C4-2B (cell line): ENCODE measurements around the gene OR7C1.

Experiments
- ZFX ChIP-seq: fragments of 450-650 bp; IDR thresholded peaks from 2 replicates; pipeline ENCODE4 v1.6.1; 2017
- TF ChIP-seq, protein P1 (sequence below): fragments of 450-650 bp; conservative IDR thresholded peaks from 2 replicates; pipeline ENCODE4 v1.5.1; 2017; ENCODE audit warnings: mild to moderate bottlenecking

DNA sequence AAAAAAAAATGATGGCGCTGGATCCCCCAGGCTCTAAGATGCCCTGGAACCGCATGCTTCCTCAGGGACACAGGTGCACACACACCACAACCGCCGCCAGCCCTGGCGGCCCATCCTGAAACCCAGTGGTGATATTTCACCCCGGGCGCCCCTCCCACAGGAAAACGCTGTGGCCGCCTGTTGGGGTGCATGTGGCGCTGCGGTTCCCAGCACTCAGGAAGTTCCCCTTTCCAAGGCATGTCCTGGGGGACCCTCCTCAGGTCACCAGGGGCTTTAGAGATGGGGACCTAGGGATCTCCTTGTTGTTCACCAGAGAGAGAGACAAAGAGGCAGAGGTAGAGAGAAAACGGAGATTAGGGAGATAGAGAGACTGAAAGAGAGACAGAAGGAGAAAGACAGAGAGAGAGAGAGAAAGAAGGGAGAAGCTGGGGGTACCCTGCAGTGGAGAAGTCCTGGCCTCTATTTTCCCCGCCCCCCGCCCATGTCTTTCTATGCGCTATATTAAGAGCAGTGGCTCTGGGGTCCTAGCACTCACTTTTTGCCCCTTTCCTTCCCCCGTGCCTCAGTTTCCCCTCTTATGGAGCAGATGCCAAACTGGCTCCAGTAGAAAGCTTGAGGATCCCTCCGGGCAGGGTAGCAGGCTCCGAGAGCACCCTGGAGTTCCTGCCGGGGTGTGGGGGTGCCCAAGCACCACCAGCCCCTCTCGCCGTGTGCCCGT is 59.0 kb downstream of the OR7C1 start:
- TF ChIP-seq, protein P1, sequence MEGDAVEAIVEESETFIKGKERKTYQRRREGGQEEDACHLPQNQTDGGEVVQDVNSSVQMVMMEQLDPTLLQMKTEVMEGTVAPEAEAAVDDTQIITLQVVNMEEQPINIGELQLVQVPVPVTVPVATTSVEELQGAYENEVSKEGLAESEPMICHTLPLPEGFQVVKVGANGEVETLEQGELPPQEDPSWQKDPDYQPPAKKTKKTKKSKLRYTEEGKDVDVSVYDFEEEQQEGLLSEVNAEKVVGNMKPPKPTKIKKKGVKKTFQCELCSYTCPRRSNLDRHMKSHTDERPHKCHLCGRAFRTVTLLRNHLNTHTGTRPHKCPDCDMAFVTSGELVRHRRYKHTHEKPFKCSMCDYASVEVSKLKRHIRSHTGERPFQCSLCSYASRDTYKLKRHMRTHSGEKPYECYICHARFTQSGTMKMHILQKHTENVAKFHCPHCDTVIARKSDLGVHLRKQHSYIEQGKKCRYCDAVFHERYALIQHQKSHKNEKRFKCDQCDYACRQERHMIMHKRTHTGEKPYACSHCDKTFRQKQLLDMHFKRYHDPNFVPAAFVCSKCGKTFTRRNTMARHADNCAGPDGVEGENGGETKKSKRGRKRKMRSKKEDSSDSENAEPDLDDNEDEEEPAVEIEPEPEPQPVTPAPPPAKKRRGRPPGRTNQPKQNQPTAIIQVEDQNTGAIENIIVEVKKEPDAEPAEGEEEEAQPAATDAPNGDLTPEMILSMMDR, result no peak
- no peak for TF ChIP-seq ZFX
